ENCODE results near the gene ZNF710. TPM values are rescaled to one million over a fixed set of nuclear protein-coding genes. Genes with fewer than 3 reads are reported as not detected.

ZNF710 gene
- total and polyA plus RNA-seq, 2 of the 8 experiments (the other 6 are each of a cell fraction or from before 2014, with no cell fraction given), result 10.5 to 24.0 TPM

- H2BK12ac ChIP-seq (ENCODE audit: low read depth, low read length), result peak overlapping the region; percentile 90; the same call in 1 of the 2 replicates
- CTCF ChIA-PET (ENCODE audit: partially characterized antibody), result interaction anchor here (0.6 to 7.8 kb wide), 3 partner anchors 9 to 244 kb away, joined by 3 to 45 read pairs (median 3); no protein-coding TSS in a partner anchor
- H3K36me3 ChIP-seq (ENCODE audit: control insufficient read depth in 2 of 4, insufficient read depth in 4 of 4, low read length in 3 of 4), result 0 out of 8 replicates have a peak, but pooled peaks cover 0 to 3% (median 0%) of the 10 kb centered on the region in 4 experiments
- no peaks in the 10 kb centered on the region for H3K79me1 ChIP-seq (ENCODE audit: low read depth, low read length)
- H2BK5ac ChIP-seq (ENCODE audit: low read depth, low read length), result no peak overlapping the region
- DNase-seq (ENCODE audit: low read depth in 1 of 2, low spot score in 2 of 2), result no peak
- POLR2A ChIA-PET (ENCODE audit: partially characterized antibody), result interaction anchor here (1.4 kb wide), 1 partner anchor 95 kb away, joined by 3 read pairs; no protein-coding TSS in a partner anchor
- no peak overlapping the region for H2AFZ ChIP-seq (ENCODE audit: low read length)
- H3K4me2 ChIP-seq (ENCODE audit: insufficient read depth in 1 of 2, low read depth in 2 of 2, low read length in 2 of 2), result no peak overlapping the region
- no peak overlapping the region for H3K9ac ChIP-seq (replicated peaks in 1 of 4; ENCODE audit: extremely low read depth in 1 of 4, low read depth in 3 of 4, low read length in 3 of 4)
- H2AK5ac ChIP-seq (ENCODE audit: low read depth, low read length), result no peak overlapping the region; the same call in 1 of the 2 replicates
- no peak overlapping the region for H2BK15ac ChIP-seq (ENCODE audit: low read length)
- H3K9me3 ChIP-seq (ENCODE audit: insufficient read depth in 2 of 2, low read depth in 1 of 2, low read length in 1 of 2), result peaks cover 8 to 19% of the 10 kb centered on the region in 2 experiments; a peak in 3 of 4 replicates
- no peak overlapping the region for H3K27ac ChIP-seq (ENCODE audit: low read depth, low read length)
- no peak overlapping the region for H3K4me3 ChIP-seq (ENCODE audit: extremely low read depth in 1 of 4, insufficient read depth in 2 of 4, low read depth in 3 of 4, low read length in 4 of 4)
- H3K27me3 ChIP-seq (replicated peaks in 1 of 4; ENCODE audit: control insufficient read depth in 3 of 4, extremely low read depth in 1 of 4, insufficient read depth in 3 of 4, low read length in 3 of 4), result peaks cover 21 to 45% (median 42%) of the 10 kb centered on the region in 4 experiments
- peaks cover 3 to 7% of the 10 kb centered on the region in 2 experiments for H4K20me1 ChIP-seq (replicated peaks in 1 of 2; ENCODE audit: control insufficient read depth in 1 of 2, insufficient read depth in 2 of 2, low read length in 2 of 2)
- no peaks in the 10 kb centered on the region for H3K23me2 ChIP-seq (ENCODE audit: low read depth, low read length)
- H3K79me2 ChIP-seq (ENCODE audit: control insufficient read depth in 1 of 2, insufficient read depth in 2 of 2, low read length in 2 of 2), result no peaks in the 10 kb centered on the region
- TF ChIP-seq BCL11A (IDR thresholded peaks at IDR 0.05; ENCODE audit: low read depth in 2 of 2, low read length in 2 of 2) (no peak), PHF8 (conservative IDR thresholded peaks at IDR 0.05; ENCODE audit: low read depth, low read length) (no peak), YY1 (IDR thresholded peaks at IDR 0.05; ENCODE audit: low read depth, low read length) (no peak), CBX5 (IDR thresholded peaks at IDR 0.05; ENCODE audit: low read depth, low read length) (no peak), RAD21 (IDR thresholded peaks at IDR 0.05 in 1 of 2, conservative IDR thresholded peaks at IDR 0.05 in 1 of 2; ENCODE audit: low read depth in 2 of 2, low read length in 2 of 2) (no peak), SIX5 (IDR thresholded peaks at IDR 0.05; ENCODE audit: low read depth, low read length) (no peak), CREB1 (IDR thresholded peaks at IDR 0.05) (no peak), HDAC6 (IDR thresholded peaks at IDR 0.05; ENCODE audit: low read depth, low read length) (no peak), TCF12 (IDR thresholded peaks at IDR 0.05; ENCODE audit: low read depth, low read length) (no peak), CBX8 (IDR thresholded peaks at IDR 0.05; ENCODE audit: borderline replicate concordance, low read depth, low read length) (no peak), SP4 (IDR thresholded peaks at IDR 0.05; ENCODE audit: low read length) (no peak)
- peaks cover 0 to 8% (median 2%) of the 10 kb centered on the region in 4 experiments; a peak in 4 of 7 replicates for H3K4me1 ChIP-seq (replicated peaks in 1 of 4; ENCODE audit: control insufficient read depth in 3 of 4, insufficient read depth in 4 of 4, low read length in 3 of 4)
- no peak overlapping the region for H2BK20ac ChIP-seq (ENCODE audit: low read length)
- no peak overlapping the region for H3K23ac ChIP-seq (ENCODE audit: insufficient read length)
- WGBS, 2 experiments (ENCODE audit: extremely low coverage in 1 of 2, insufficient coverage in 1 of 2, insufficient read length in 1 of 2, insufficient replicate concordance in 2 of 2, low coverage in 1 of 2, low lambda C conversion rate in 2 of 2, missing lambda C conversion rate in 1 of 2), result 87% methylated on average over 4 of the region's 4 CpGs; no CpG with 5 or more reads in 1 of the 2 experiments
- no peak overlapping the region for H3K4ac ChIP-seq (replicated peaks; ENCODE audit: insufficient read length, low read depth, low read length)
- no peak overlapping the region for H4K8ac ChIP-seq (ENCODE audit: extremely low read depth, insufficient read depth, low read length)
- no peak for FAIRE-seq
- no peak overlapping the region for H3K14ac ChIP-seq (ENCODE audit: insufficient read length)
- no peak overlapping the region for H4K5ac ChIP-seq (ENCODE audit: insufficient read length, low read depth, low read length)
- no peak overlapping the region for H2BK120ac ChIP-seq (replicated peaks; ENCODE audit: low read depth, low read length)
- H3K56ac ChIP-seq (replicated peaks; ENCODE audit: insufficient read length, low read depth, low read length), result no peak overlapping the region
- no peak overlapping the region for H3K18ac ChIP-seq (ENCODE audit: extremely low read depth, low read length)
- no peak overlapping the region for H4K91ac ChIP-seq (replicated peaks; ENCODE audit: insufficient read length, low read length)
Measured at GRCh38 chr15:89980896-89981295, 20.2 kb upstream of the ZNF710 start.

Data from H1 (cell line).